ENCODE results near the gene PRDM8. TPM values are rescaled to one million over a fixed set of nuclear protein-coding genes. Genes with fewer than 3 reads are reported as not detected.

Gene PRDM8
- total RNA-seq, 1 experiment from 2014 or later, result 0.26 TPM

- Histone ChIP-seq H3K4me2 (no peak overlapping the region), H3K9me2 (ENCODE audit: insufficient read depth) (no peaks in the 10 kb centered on the region), H3K4me1 (replicated peaks; ENCODE audit: insufficient read depth) (no peaks in the 10 kb centered on the region), H3K79me2 (ENCODE audit: low read depth) (no peaks in the 10 kb centered on the region), H3K4me3 (no peak overlapping the region), H3F3A (ENCODE audit: insufficient read depth, low read depth) (no peaks in the 10 kb centered on the region), H3K36me3 (ENCODE audit: low read depth) (no peaks in the 10 kb centered on the region), H3K27me3 (ENCODE audit: insufficient read depth, low read depth) (no peaks in the 10 kb centered on the region), H3K9me3 (ENCODE audit: insufficient read depth, low read depth) (no peaks in the 10 kb centered on the region), H2AFZ (no peak overlapping the region), H3K27ac (no peak overlapping the region), H4K20me1 (ENCODE audit: insufficient read depth) (no peaks in the 10 kb centered on the region)
- POLR2A ChIA-PET (ENCODE audit: unreplicated experiment), result no interaction called here
- CTCF ChIA-PET, result interaction anchor here (0.6 kb wide), 1 partner anchor 316 kb away, joined by 3 read pairs; no protein-coding TSS in a partner anchor
- BruUV-seq (replicated peaks), result no TSS peak
- TF ChIP-seq EZH2 (IDR thresholded peaks at IDR 0.05; ENCODE audit: low read depth) (no peak), CTCF (conservative IDR thresholded peaks at IDR 0.05) (no peak)
- intact Hi-C loops (cut with micrococcal nuclease; ENCODE audit: unreplicated experiment), result loop anchor here (5.0 kb wide), 4 partner anchors 121 to 1264 kb away; partner anchors contain the start of gene CFAP299
- no peak for DNase-seq
Observed at GRCh38 chr4:80216100-80216761, 18.9 kb downstream of the PRDM8 start.

- TF ChIP-seq CTCF (conservative IDR thresholded peaks at IDR 0.05), result no peak
- TF ChIP-seq EZH2 (IDR thresholded peaks at IDR 0.05; ENCODE audit: low read depth), result no peak
- DNase-seq, result no peak
- no peaks in the 10 kb centered on the region for H3K79me2 ChIP-seq (ENCODE audit: low read depth)
- no peaks in the 10 kb centered on the region for H3K9me3 ChIP-seq (ENCODE audit: insufficient read depth, low read depth)
- no peak overlapping the region for H2AFZ ChIP-seq
- no peak overlapping the region for H3K4me3 ChIP-seq
- ChIA-PET CTCF (no interaction called here), POLR2A (ENCODE audit: unreplicated experiment) (no interaction called here)
- no peaks in the 10 kb centered on the region for H4K20me1 ChIP-seq (ENCODE audit: insufficient read depth)
- no peak overlapping the region for H3K27ac ChIP-seq
- intact Hi-C loops (cut with micrococcal nuclease; ENCODE audit: unreplicated experiment), result loop anchor here (5.0 kb wide), 5 partner anchors 103 to 1267 kb away; partner anchors contain the start of gene CFAP299
- no peaks in the 10 kb centered on the region for H3F3A ChIP-seq (ENCODE audit: insufficient read depth, low read depth)
- no peaks in the 10 kb centered on the region for H3K36me3 ChIP-seq (ENCODE audit: low read depth)
- no peaks in the 10 kb centered on the region for H3K4me1 ChIP-seq (replicated peaks; ENCODE audit: insufficient read depth)
- no peaks in the 10 kb centered on the region for H3K27me3 ChIP-seq (ENCODE audit: insufficient read depth, low read depth)
- H3K4me2 ChIP-seq, result no peak overlapping the region
- H3K9me2 ChIP-seq (ENCODE audit: insufficient read depth), result no peaks in the 10 kb centered on the region
- BruUV-seq (replicated peaks), result no TSS peak
Observed at GRCh38 chr4:80219301-80220025, 22.2 kb downstream of the PRDM8 start.

GRCh38 chr4:80220711-80221110 is 23.4 kb downstream of the PRDM8 start:
- no peaks in the 10 kb centered on the region for H3K79me2 ChIP-seq (ENCODE audit: low read depth)
- H3F3A ChIP-seq (ENCODE audit: insufficient read depth, low read depth), result no peaks in the 10 kb centered on the region
- TF ChIP-seq EZH2 (IDR thresholded peaks at IDR 0.05; ENCODE audit: low read depth), result no peak
- no peak for TF ChIP-seq CTCF (conservative IDR thresholded peaks at IDR 0.05)
- H3K4me2 ChIP-seq, result no peak overlapping the region
- H3K36me3 ChIP-seq (ENCODE audit: low read depth), result no peaks in the 10 kb centered on the region
- no peak overlapping the region for H2AFZ ChIP-seq
- H3K27me3 ChIP-seq (ENCODE audit: insufficient read depth, low read depth), result no peaks in the 10 kb centered on the region
- no peaks in the 10 kb centered on the region for H3K9me3 ChIP-seq (ENCODE audit: insufficient read depth, low read depth)
- H4K20me1 ChIP-seq (ENCODE audit: insufficient read depth), result no peaks in the 10 kb centered on the region
- H3K27ac ChIP-seq, result no peak overlapping the region
- H3K9me2 ChIP-seq (ENCODE audit: insufficient read depth), result no peaks in the 10 kb centered on the region
- no peak for DNase-seq
- intact Hi-C loops (cut with micrococcal nuclease; ENCODE audit: unreplicated experiment), result loop anchor here (5.0 kb wide), 1 partner anchor 102 kb away; no protein-coding TSS in a partner anchor
- no peak overlapping the region for H3K4me3 ChIP-seq
- POLR2A ChIA-PET (ENCODE audit: unreplicated experiment), result no interaction called here
- no peaks in the 10 kb centered on the region for H3K4me1 ChIP-seq (replicated peaks; ENCODE audit: insufficient read depth)
- CTCF ChIA-PET, result interaction anchor here (0.6 kb wide), 1 partner anchor 113 kb away, joined by 3 read pairs; no protein-coding TSS in a partner anchor
- no TSS peak for BruUV-seq (replicated peaks)
